NB4 (cell line): Measurements from ENCODE around the gene AACS.

Source experiments
- DNase-seq: peaks from one replicate; pipeline ENCODE4 v3.0.0; 2010; ENCODE audit warnings: low read depth
- H3K4me3 ChIP-seq: one replicate; pipeline ENCODE4 v1.5.1; 2011; ENCODE audit warnings: mild to moderate bottlenecking, low read depth, low read length, moderate library complexity
- CTCF ChIP-seq: IDR thresholded peaks from one replicate; pipeline ENCODE4 v1.5.1; 2012; ENCODE audit warnings: low read depth, low read length
- MYC ChIP-seq: IDR thresholded peaks from 2 replicates; pipeline ENCODE4 v1.6.1; 2011; ENCODE audit warnings: low read depth, low read length
- POLR2A ChIP-seq: IDR thresholded peaks from 2 replicates; pipeline ENCODE4 v1.6.1; 2011; ENCODE audit warnings: mild to moderate bottlenecking; ENCODE audit not compliant: insufficient read length; ENCODE audit errors: extremely low read depth
- TF ChIP-seq, protein P1 (sequence below): IDR thresholded peaks from 2 replicates; pipeline ENCODE4 v1.6.1; 2011; ENCODE audit warnings: low read depth, low read length

AACS gene

DNA sequence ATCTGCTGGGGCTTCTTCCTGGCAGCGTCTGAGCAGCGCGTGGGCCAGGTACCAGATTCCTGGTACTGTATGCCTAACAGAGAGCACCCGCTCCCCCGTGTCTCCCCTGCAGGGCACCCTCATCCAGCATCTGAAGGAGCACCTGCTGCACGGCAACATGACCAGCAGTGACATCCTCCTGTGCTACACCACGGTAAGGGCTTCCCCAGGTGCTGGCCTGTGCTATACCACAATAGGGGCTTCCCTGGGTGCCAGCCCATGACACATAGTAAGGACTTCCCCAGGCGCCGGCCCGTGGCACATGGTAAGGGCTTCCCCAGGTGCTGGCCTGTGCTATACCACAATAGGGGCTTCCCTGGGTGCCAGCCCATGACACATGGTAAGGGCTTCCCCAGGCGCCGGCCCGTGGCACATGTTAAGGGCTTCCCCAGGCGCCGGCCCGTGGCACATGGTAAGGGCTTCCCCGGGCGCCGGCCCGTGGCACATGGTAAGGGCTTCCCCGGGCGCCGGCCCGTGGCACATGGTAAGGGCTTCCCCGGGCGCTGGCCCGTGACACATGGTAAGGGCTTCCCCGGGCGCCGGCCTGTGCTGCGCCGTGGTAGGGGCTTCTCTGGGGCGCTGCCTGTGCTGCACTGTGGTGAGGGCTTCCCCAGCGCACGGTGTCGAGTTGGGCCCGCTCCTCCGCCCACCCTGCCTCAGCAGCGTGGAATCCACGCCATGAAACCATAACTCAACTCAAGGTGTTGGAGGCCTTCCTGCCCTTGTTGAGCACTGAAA lies 49.3 kb downstream of the AACS start:
- no peak for TF ChIP-seq CTCF
- TF ChIP-seq, protein P1, sequence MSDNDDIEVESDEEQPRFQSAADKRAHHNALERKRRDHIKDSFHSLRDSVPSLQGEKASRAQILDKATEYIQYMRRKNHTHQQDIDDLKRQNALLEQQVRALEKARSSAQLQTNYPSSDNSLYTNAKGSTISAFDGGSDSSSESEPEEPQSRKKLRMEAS = no peak
- no peak for TF ChIP-seq POLR2A
- TF ChIP-seq MYC = no peak
- DNase-seq = no peak
- H3K4me3 ChIP-seq = no peak overlapping the region

- DNase-seq = no peak
- TF ChIP-seq MYC (no peak), CTCF (no peak), POLR2A (no peak)
- TF ChIP-seq, protein P1 = no peak
Observed at GRCh38 chr12:125120566-125120965, 55.3 kb downstream of the AACS start.

GRCh38 chr12:125121106-125121505 lies 55.9 kb downstream of the AACS start:
- TF ChIP-seq MYC (no peak), CTCF (no peak), POLR2A (no peak)
- TF ChIP-seq, protein P1 = no peak
- DNase-seq = no peak
- no peak overlapping the region for H3K4me3 ChIP-seq

More at GRCh38 chr12:125120566-125120965, 55.3 kb downstream of the AACS start:
- no peak overlapping the region for H3K4me3 ChIP-seq

- H3K4me3 ChIP-seq = no peak overlapping the region
- DNase-seq = no peak
- TF ChIP-seq, protein P1 = no peak
- TF ChIP-seq POLR2A = no peak
- no peak for TF ChIP-seq CTCF
- TF ChIP-seq MYC = no peak
Observed at GRCh38 chr12:125122668-125123067, 57.4 kb downstream of the AACS start.

GRCh38 chr12:125124320-125124966 lies 59.2 kb downstream of the AACS start:
- TF ChIP-seq, protein P1 = no peak
- TF ChIP-seq CTCF (no peak), POLR2A (no peak), MYC (no peak)
- H3K4me3 ChIP-seq = no peak overlapping the region
- DNase-seq = no peak
